WTC11 (cell line): ENCODE measurements around the gene PTPN5.

ENCODE experiments used
- ATF2 ChIP-seq: sonication (generic); formaldehyde crosslinking; IDR thresholded peaks from 2 replicates; pipeline ENCODE4 v1.8.1; 2022; ENCODE audit warnings: low read depth, missing genetic modification reagents, borderline replicate concordance
- CTCF ChIP-seq: fragments of 200-600 bp; IDR thresholded peaks from 2 replicates; pipeline ENCODE4 v1.8.0; 2022; ENCODE audit warnings: antibody characterized with exemption
- HMGXB4 ChIP-seq: sonication (generic); formaldehyde crosslinking; IDR thresholded peaks from 2 replicates; pipeline ENCODE4 v1.8.1; 2023; ENCODE audit warnings: mild to moderate bottlenecking, moderate library complexity, missing genetic modification reagents
- MAX ChIP-seq: sonication (generic); formaldehyde crosslinking; IDR thresholded peaks from 2 replicates; pipeline ENCODE4 v1.8.0; 2022; ENCODE audit warnings: mild to moderate bottlenecking, missing genetic modification reagents
- SP1 ChIP-seq: sonication (generic); formaldehyde crosslinking; conservative IDR thresholded peaks from 2 replicates; pipeline ENCODE4 v1.8.1; 2022; ENCODE audit warnings: missing genetic modification reagents
- TEAD4 ChIP-seq: sonication (generic); formaldehyde crosslinking; IDR thresholded peaks from 2 replicates; pipeline ENCODE4 v1.8.0; 2022; ENCODE audit warnings: mild to moderate bottlenecking, missing genetic modification reagents

- TF ChIP-seq SP1 (CRISPR knock-in tag) (no peak), CTCF (no peak), MAX (no peak), ATF2 (CRISPR knock-in tag) (no peak), HMGXB4 (CRISPR knock-in tag) (no peak), TEAD4 (CRISPR knock-in tag) (no peak)
These were observed 94.0 kb downstream of the PTPN5 start for GRCh38 chr11:18697576-18697975.
